HG02588 (cell line): ENCODE data around the gene SHISA7.

Experiments
- ATAC-seq: cut with Tn5 transposase; IDR thresholded peaks from one replicate; pipeline ENCODE4 v1.9.1; 2021; ENCODE audit warnings: mild to moderate bottlenecking, moderate library complexity; ENCODE audit not compliant: unreplicated experiment

The SHISA7 gene

GRCh38 chr19:55482156-55482961, 39.3 kb upstream of the SHISA7 start:
- ATAC-seq: no peak

- ATAC-seq: no peak
Observed at GRCh38 chr19:55481794-55482155, 38.7 kb upstream of the SHISA7 start.

- no peak for ATAC-seq
Observed at GRCh38 chr19:55481148-55481793, 38.2 kb upstream of the SHISA7 start.

- ATAC-seq: no peak
Observed at GRCh38 chr19:55479451-55480230, 36.5 kb upstream of the SHISA7 start.

GRCh38 chr19:55479045-55479444, 35.9 kb upstream of the SHISA7 start:
- no peak for ATAC-seq

GRCh38 chr19:55478364-55478763, 35.3 kb upstream of the SHISA7 start:
- no peak for ATAC-seq

GRCh38 chr19:55477905-55478304, 34.8 kb upstream of the SHISA7 start:
- ATAC-seq: no peak

GRCh38 chr19:55476100-55476775, 33.1 kb upstream of the SHISA7 start, which contains the start of gene ZNF628:
ZNF628 (plus strand) TSS chr19:55476617; CDS start chr19:55479911, 3,294 bp downstream.
- ATAC-seq: peak; percentile 91

GRCh38 chr19:55474269-55475265, 31.5 kb upstream of the SHISA7 start:
- ATAC-seq: no peak

- no peak for ATAC-seq
Observed at GRCh38 chr19:55473225-55474012, 30.3 kb upstream of the SHISA7 start.

GRCh38 chr19:55472463-55472862, 29.4 kb upstream of the SHISA7 start:
- ATAC-seq: no peak

- ATAC-seq: no peak
Observed at GRCh38 chr19:55471266-55471665, 28.2 kb upstream of the SHISA7 start.

- ATAC-seq: no peak
Observed at GRCh38 chr19:55468054-55468393, 24.9 kb upstream of the SHISA7 start.

- no peak for ATAC-seq
Observed at GRCh38 chr19:55467236-55468053, 24.3 kb upstream of the SHISA7 start.

GRCh38 chr19:55466241-55466614, 23.1 kb upstream of the SHISA7 start:
- no peak for ATAC-seq

GRCh38 chr19:55465460-55466240, 22.6 kb upstream of the SHISA7 start:
- no peak for ATAC-seq

- ATAC-seq: no peak
Observed at GRCh38 chr19:55464662-55465054, 21.6 kb upstream of the SHISA7 start, which contains the start of gene C19orf85. C19orf85 (minus strand) TSS chr19:55464751; CDS start chr19:55464554, 197 bp downstream.
